Esophagus mucosa (tissue), 1 donor: ENCODE measurements around the gene ANKRD11. TPM values are rescaled to one million over a fixed set of nuclear protein-coding genes. Genes with fewer than 3 reads are reported as not detected.

Source experiments
- ATAC-seq: fragments of 200-7000 bp; cut with Tn5 transposase; one replicate; pipeline ENCODE4 v1.9.1; 2020
- total RNA-seq: library from RNA; stranded (reverse); gene quantifications from one replicate; pipeline ENCODE4 v1.2.4, GENCODE V29; 2023
- donor health status: DM: yes; HTN: yes; CAD: no.

ANKRD11 gene
- total RNA-seq, 1 donor from 2014 or later, result 81.1 TPM

DNA sequence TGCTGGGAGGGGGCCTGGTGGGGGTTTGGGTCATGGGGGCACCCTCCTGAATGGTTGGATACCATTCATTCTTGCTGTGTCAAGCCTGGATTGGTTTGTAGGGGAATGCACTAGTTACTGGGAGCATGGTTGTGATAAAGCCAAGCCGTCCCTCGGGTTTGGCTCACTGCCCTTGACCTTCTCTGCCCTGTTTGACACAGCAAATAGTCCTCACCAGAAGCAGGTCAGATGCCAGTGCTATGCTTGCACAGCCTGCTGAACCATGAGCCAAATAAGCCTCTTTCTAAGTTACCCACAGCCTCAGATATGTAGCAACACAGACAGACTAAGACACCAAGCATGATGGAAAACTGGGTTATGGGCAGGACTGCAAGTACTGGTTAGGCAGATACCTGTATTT is 258.3 kb downstream of the ANKRD11 start:
- no peak for ATAC-seq

DNA sequence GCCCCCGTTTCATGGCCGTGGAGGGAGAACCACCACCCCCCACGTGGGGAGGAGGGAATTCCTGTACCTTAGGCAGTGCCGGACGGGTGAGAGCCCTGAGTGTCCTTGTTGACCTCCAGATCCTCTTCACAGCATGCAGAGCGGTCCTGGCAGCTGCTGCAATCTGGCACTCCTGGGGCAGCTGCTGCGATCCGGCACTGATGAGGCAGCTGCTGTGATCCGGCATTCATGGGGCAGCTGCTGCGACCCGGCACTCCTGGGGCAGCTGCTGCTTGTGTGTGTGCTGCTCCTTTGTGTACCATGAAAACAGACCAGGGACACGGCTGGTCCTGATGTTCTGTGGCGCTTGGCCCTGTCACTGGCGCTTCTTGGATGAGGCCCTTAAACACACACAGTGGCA is 260.1 kb downstream of the ANKRD11 start:
- no peak for ATAC-seq

DNA sequence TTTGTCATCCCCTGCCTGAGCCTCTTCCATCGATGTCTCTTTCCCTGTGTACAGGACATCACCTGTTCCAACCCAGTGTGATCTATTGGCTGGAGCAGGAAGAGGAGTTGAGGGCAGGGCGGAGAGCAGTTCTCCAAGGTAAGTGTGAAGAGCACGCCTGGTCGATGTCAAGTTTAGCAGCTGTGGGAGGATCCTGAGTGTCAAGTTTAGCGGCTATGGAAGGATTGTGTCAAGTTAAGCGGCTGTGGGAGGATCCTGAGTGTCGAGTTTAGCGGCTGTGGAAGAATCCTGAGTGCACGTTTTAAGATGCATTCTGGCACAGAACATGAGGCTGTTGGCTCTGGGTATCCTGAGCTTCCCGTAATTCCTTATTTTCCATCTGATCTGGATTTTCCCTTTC is 265.7 kb downstream of the ANKRD11 start:
- ATAC-seq, result no peak

DNA sequence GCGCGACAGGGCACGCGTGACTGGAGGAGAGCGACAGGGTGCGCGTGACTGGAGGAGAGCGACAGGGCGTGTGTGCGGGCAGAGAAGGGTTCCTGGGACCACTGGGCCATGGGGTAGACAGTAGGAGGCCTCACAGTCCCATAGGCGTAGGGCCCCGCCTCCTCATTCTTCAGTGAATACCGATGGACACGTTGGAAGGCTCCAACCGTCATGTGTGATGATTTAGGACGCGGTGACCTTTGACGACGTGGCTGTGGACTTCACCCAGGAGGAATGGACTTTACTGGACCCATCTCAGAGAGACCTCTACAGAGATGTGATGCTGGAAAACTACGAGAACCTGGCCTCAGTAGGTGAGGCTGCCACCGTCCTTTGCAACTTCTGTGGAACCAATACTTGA is 267.4 kb downstream of the ANKRD11 start:
- no peak for ATAC-seq

DNA sequence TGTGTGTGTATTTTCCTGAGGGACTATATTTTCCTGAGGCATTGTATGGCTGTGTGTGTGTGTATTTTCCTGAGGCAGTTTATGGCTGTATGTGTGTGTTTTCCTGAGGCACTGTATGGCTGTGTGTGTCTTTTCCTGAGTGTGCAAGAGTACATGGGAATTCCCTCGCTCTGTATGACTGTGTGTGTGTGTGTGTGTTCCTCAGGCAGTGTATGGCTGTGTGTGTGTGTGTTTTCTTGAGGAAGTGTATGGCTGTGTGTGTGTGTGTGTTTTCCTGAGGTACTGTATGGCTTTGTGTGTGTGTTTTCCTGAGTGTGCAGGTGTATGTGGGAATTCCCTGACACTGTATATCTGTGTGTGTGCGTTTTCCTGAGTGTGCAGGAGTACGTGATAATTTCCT is 268.8 kb downstream of the ANKRD11 start:
- ATAC-seq, result no peak

DNA sequence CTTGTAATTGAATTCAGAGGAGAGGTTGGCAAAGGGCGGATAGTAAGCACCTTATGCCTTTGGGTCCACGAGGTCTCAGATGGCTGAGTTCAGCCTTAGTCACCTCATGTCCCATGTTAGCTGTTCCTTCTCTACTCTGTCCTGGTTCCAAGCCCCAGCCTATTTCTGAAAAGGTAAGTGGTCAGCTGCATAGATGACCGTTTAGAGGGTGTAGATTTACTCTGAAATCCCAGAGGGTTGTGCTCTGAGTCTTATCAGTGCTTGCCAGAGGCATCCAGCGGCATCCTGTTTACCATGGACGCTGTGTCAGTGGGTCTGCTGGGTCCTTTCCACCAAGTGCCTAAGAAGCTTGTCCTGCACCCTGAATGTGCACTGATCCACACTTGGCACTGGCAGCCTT is 271.0 kb downstream of the ANKRD11 start:
- no peak for ATAC-seq

Other genes with a start within 250 kb of the ANKRD11 start
- 48.0 TPM for gene SPG7, start 17.8 kb upstream of the ANKRD11 start, total RNA-seq
- 2,146 TPM for gene RPL13, start 70.1 kb upstream of the ANKRD11 start, total RNA-seq
- gene CPNE7, start 85.2 kb upstream of the ANKRD11 start, total RNA-seq, result 1.0 TPM
- not detected for gene DPEP1, start 123.1 kb upstream of the ANKRD11 start, total RNA-seq
- gene CHMP1A, start 167.1 kb upstream of the ANKRD11 start, total RNA-seq, result 69.5 TPM
- gene SPATA33, start 167.3 kb upstream of the ANKRD11 start, total RNA-seq, result 3.9 TPM
- 37.3 TPM for gene CDK10, start 196.1 kb upstream of the ANKRD11 start, total RNA-seq
- 6.0 TPM for gene SPATA2L, start 211.1 kb upstream of the ANKRD11 start, total RNA-seq
- gene VPS9D1, start 230.3 kb upstream of the ANKRD11 start, total RNA-seq, result 21.0 TPM
- 22.0 TPM for gene ZNF276, start 231.0 kb upstream of the ANKRD11 start, total RNA-seq